Thoracic aorta endothelial cell (primary cell): ENCODE data around the gene OTUD7B. TPM values are rescaled to one million over a fixed set of nuclear protein-coding genes. Genes with fewer than 3 reads are reported as not detected.

Experiments
- total RNA-seq: library from RNA; depleted of rRNA; stranded (reverse); fragments of >200 nt; gene quantifications from 2 replicates; pipeline ENCODE4 v1.2.3, GENCODE V29; 2012

The OTUD7B gene
- total RNA-seq: 19.0 and 22.3 TPM in 2 replicates

DNA sequence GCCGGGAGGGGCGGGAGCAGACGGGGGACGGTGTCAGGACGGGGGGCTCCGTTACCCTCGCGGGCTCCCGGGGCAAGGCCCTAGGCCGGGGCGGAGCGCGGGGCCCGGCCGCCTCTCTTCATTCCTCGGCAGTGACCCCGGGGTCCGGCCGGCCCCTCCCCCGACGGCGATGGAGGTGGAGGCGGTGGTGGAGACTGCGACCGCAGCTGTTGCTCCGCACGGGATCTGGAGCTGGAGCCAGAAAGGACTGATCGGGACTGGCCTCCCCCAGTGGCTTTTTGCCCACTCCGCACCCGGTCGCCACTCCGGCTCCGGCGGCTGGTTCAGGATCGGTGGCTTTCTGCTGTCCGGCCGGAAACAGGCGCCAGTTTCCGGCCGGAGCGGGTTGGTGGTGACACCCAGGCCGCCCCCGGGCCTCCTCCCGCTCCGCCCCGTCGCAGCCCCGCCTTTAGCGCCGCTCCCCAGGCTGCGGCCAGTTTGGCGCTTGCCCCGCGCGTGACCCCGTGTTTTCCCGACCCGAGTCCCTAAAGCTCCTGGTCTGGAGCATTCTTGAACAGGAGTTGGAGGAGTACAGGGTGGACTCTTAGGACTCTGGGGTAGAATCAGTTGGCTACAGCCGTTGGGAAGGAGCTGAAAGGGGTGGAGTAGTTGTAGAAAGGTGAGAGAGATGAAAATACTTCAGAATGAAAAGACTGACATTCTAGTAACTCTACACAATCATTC is at the start of gene OTUD7B:
Gene OTUD7B (minus strand): TSS at position 334 of the 723 bp plus-strand sequence. CDS start 33,216 bp downstream, outside the sequence.

DNA sequence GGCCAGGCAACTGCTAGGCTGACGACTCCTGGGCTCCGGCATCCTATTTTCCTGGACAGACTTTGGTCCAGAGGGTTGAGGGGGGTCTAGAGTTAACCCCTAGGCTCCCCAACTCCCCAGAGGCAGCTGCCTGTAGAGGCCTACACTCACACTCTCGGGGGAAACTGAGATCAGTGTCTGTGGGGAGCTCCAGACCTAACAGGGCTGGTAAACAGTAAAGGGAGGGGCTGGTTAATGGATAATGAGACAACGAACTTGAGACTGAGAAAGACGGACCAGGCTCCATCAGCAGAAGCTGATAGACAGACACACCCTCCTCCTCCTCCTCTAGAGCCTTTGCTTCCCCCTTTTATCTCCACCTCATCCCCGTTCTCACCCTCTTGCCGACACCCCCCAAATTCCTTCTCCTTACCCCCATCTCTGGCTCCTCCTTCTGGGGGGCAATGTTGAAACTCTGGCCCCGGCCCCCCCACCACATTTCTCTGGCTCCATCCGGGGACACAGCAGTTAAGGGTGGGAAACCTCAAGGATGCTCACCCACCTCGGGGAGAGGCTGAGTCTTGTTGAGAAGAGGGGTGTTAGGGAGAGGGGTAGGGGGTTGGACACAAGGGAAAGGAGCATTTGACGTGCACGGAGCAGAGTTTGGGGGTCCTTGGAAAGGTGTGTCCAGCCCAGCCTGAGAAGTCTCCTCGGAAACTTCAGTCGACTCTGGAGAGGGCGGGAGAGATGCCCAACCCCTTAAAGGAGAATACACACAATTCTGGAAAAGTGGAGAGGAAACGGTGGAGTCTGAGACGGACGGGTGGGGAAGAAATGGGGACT is 74.1 kb downstream of the OTUD7B start, which contains the start of gene MTMR11:
Gene MTMR11 (minus strand): TSS at position 710 of the 822 bp plus-strand sequence. CDS start 232 bp downstream, at position 478.

DNA sequence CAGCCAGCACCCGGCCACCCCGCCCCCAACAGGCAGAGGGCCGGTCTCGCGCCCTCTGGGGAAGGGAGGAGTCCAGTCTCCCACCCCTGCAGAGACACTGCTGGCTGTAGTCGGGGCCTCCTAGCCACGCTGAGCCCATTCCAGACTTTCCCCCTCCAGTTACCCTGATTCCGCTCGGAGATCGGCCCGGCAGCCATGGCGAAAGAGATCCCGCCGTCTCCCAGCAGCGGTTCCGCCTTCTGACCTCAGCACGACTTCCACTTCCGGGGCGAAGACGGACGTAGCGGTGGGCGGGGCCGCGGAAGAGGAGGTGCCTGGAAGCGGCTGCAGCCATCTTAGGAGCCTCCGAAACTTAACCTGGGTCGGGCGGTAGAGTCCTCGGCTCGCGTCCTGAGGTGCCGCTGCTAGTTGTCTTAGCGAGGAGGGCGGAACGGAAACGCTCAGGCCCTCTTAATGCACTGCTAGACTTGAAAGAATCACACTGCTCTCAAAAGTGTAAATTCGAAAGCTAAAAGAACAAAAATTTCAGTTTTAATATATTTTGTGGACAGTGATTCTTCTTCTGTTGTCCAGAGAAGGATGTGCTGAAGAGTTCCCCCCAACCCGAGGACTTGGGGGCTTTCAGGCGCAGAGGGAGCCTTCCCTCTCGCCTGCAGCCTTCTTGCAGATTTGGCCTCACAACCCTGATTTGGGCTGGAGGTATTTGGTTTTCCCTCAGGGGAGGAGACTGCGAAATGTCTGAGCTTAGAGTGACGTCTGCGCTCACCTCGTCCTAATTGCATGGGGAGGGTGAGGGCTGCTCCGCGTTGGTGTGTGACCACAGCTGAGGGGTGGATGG is 82.7 kb downstream of the OTUD7B start, which contains the start of gene SF3B4:
Gene SF3B4 (minus strand): TSS at position 241 of the 838 bp plus-strand sequence. CDS start 44 bp downstream, at position 197.

DNA sequence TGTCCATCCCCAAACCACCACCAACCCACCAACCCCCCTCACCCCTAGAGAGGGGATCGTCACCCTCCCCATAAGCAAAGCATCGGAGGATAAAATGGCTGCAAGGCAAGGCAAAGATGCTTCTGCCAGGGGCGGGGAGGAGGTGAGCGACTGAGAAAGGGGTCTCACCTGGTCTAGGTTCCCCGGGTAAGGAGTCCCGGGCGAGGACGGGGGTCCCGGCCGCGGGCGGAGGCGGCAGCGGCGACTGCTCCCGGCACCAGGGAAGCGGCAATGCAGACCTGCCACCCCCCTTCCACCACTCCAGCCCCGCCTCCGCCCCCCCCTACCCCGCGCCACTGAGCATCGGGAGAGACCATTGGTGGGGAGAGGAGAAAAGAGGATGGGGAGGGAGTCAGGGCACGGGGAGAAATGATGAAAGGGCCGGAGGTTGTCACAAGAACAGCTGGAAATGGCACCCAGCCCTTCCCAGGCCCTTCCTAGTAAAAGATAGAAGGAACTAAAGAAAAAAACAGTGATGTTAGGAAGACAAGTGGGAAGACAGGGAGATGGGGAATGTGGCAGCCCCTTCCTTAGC is 92.9 kb downstream of the OTUD7B start, which contains the start of gene SV2A:
Gene SV2A (minus strand): TSS at position 274 of the 574 bp plus-strand sequence. CDS start 4,004 bp downstream, outside the sequence.

DNA sequence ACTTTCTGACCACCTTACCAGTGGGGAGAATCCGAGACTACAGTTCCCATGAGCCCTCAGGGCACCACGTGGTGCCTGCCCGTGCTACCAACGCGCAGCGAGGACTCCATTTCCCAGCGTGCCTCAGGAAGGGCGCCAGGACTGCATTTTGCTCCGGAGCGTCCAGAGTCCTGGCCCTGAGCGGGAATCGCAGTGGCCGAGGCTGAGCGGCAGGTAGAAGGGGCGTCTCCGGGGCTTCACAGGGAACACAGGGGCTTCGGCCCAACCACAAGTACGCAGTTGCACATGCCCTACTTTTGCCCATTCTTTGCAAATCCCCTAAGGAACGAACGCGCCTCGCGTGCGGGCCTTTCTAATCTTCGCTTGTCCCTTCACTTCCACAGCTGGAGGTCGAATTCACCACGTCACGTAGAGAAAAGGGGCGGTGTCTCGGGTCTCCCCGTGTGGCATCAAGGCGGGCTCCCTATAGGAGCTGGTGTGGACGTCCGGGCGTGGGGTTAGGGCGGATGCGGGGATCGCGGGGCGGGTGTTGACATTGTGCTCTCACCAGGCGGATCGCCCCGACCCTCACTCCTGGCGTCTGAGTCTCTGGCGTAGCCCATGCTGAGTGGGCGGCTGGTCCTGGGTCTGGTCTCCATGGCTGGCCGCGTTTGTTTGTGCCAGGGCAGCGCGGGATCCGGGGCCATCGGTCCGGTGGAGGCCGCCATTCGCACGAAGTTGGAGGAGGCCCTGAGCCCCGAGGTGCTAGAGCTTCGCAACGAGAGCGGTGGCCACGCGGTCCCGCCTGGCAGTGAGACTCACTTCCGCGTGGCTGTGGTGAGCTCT is 110.9 kb downstream of the OTUD7B start, which contains the start of gene BOLA1:
Gene BOLA1 (plus strand): TSS at position 109 of the 825 bp plus-strand sequence. CDS start 492 bp downstream, at position 601.

Other genes with a start within 250 kb of the OTUD7B start
- not detected in 2 replicates for gene FCGR1A, start 228.0 kb downstream of the OTUD7B start, total RNA-seq
- gene BOLA1, start 111.2 kb downstream of the OTUD7B start, total RNA-seq: 5.3 and 7.4 TPM in 2 replicates
- gene SV2A, start 92.9 kb downstream of the OTUD7B start, total RNA-seq: 0.66 and 2.9 TPM in 2 replicates
- 21.5 and 23.1 TPM in 2 replicates for gene SF3B4, start 82.9 kb downstream of the OTUD7B start, total RNA-seq
- gene MTMR11, start 73.8 kb downstream of the OTUD7B start, total RNA-seq: 6.9 and 8.8 TPM in 2 replicates
- 35.4 and 42.6 TPM in 2 replicates for gene VPS45, start 57.0 kb upstream of the OTUD7B start, total RNA-seq
- 28.6 and 33.2 TPM in 2 replicates for gene PLEKHO1, start 139.2 kb upstream of the OTUD7B start, total RNA-seq
- gene ANP32E, start 225.4 kb upstream of the OTUD7B start, total RNA-seq: 55.9 and 71.2 TPM in 2 replicates
- not detected in 2 replicates for gene CA14, start 247.0 kb upstream of the OTUD7B start, total RNA-seq